Sigmoid colon (tissue), 7 donors: Measurements from ENCODE around the gene GLIS2. TPM values are rescaled to one million over a fixed set of nuclear protein-coding genes. Genes with fewer than 3 reads are reported as not detected.
A peak's percentile ranks its signal among the peaks of the same experiment; 100 is the strongest.

Experiments
- DNase-seq: peaks from one replicate; pipeline ENCODE4 v3.0.0-alpha.2; 2019
- H3K27ac ChIP-seq, 4 donors: fragments of 200-600 bp; sonication (generic); one replicate each; pipeline ENCODE4 v1.5.1; 2016 to 2019; ENCODE audit warnings: mild to moderate bottlenecking in 1 of 4
- H3K27me3 ChIP-seq, 3 donors: fragments of 200-600 bp; sonication (generic); one replicate each; pipeline ENCODE4 v1.5.1; 2019; ENCODE audit warnings: mild to moderate bottlenecking in 1 of 3
- H3K36me3 ChIP-seq, 4 donors: fragments of 200-600 bp; sonication (generic); one replicate each; pipeline ENCODE4 v1.5.1; 2016 to 2019
- H3K4me1 ChIP-seq, 4 donors: fragments of 200-600 bp; sonication (generic); one replicate each; pipeline ENCODE4 v1.5.1; 2017 to 2019
- H3K4me3 ChIP-seq, 4 donors: fragments of 200-600 bp; sonication (generic); one replicate each; pipeline ENCODE4 v1.5.1; 2017 to 2019; ENCODE audit warnings: mild to moderate bottlenecking in 2 of 4, moderate library complexity in 1 of 4
- H3K9me3 ChIP-seq, 4 donors: fragments of 200-600 bp in 3 of 4; sonication (generic) in 3 of 4; one replicate each; pipeline versions ENCODE4 v1.5.1 to v1.6.1; 2013 to 2019
- CTCF ChIP-seq, 4 experiments: fragments of 450-650 bp in 3 of 4; fragments of 200-600 bp in 1 of 4; IDR thresholded peaks; one replicate each; pipeline ENCODE4 v1.5.1; 2016 to 2019; ENCODE audit warnings: antibody characterized with exemption in 4 of 4, mild to moderate bottlenecking in 3 of 4, moderate library complexity in 2 of 4
- EP300 ChIP-seq, 4 donors: sonication (generic); formaldehyde crosslinking; IDR thresholded peaks; one replicate each; pipeline ENCODE4 v1.6.1; 2017; ENCODE audit warnings: antibody characterized with exemption in 4 of 4
- POLR2A ChIP-seq, 2 donors: fragments of 450-650 bp; IDR thresholded peaks; one replicate each; pipeline ENCODE4 v1.6.1; 2016; ENCODE audit warnings: antibody characterized with exemption in 2 of 2, mild to moderate bottlenecking in 2 of 2, moderate library complexity in 2 of 2
- POLR2AphosphoS5 ChIP-seq, 4 donors: sonication (generic); formaldehyde crosslinking; IDR thresholded peaks; one replicate each; pipeline ENCODE4 v1.6.1; 2017; ENCODE audit warnings: antibody characterized with exemption in 4 of 4
- WGBS, 2 donors: extraction: QIAGEN DNeasy Blood & Tissue Kit; methylation state at CpG; one replicate each; pipeline ENCODE4 v1.1.7; 2013; 5-methylcytosine and 5-hydroxymethylcytosine counted together
- intact Hi-C: fragments of 100-400 bp; cut with DNase I; formaldehyde crosslinking; loops from one replicate; pipeline ENCODE4 v1.15.1; 2023
- polyA plus RNA-seq, 3 donors: library from polyadenylated mRNA; stranded (reverse); fragments of 200-250 nt; gene quantifications; one replicate each; pipeline ENCODE4 v1.2.3, GENCODE V29; 2013
- total RNA-seq, 4 donors: library from RNA; depleted of rRNA; stranded (reverse); fragments of >200 nt; gene quantifications; one replicate each; pipeline ENCODE4 v1.1.0, GENCODE V29; 2016
- donor health status: healthy with polysubstance abuse.
- donor health status: Bipolar disorder and iron deficiency.
- donor health status: healthy.

GLIS2 gene
- total and polyA plus RNA-seq, 7 donors, result 0.69 to 11.9 (median 5.4) TPM

DNA sequence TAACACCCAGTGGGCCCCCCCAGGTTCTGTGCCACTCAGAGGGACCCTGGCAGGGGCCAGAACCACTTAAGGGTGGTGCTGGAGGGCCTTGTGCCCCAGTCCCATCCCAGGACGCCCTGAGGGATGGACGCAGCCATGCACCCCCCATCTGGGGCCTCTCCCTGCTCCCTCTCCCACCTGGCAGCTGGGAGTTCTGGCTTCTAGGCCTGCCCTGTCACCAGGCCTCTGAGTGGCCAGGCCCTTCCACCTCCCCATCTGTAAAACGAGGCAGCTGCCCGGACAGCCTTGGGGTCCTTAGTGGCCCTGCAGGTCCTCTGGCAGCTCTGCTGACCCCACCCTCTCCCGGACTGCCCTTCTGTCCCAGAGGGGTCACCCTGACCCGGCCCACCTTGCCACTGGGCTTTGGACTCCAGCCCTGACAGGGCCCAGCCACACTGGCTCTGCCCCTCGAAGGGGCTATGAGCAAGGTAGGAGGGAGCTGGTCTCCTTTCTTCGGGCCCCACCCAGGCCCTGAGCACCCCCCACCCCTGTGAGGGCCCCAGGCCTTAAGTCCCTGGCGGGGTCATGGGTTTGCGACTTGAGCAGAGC is 22.9 kb downstream of the GLIS2 start:
- DNase-seq, result peak; percentile 67
- Histone ChIP-seq H3K27me3 (no peaks in the 10 kb centered on the region), H3K27ac (no peak overlapping the region), H3K9me3 (no peaks in the 10 kb centered on the region), H3K4me1 (peaks cover 0 to 20% (median 15%) of the 10 kb centered on the region in 4 donors), H3K4me3 (no peak overlapping the region), H3K36me3 (peaks cover 0 to 62% (median 25%) of the 10 kb centered on the region in 4 donors)
- TF ChIP-seq CTCF (IDR thresholded peaks at IDR 0.05) (no peak), POLR2AphosphoS5 (IDR thresholded peaks at IDR 0.05) (no peak), EP300 (IDR thresholded peaks at IDR 0.05) (no peak), POLR2A (IDR thresholded peaks at IDR 0.05) (no peak)
- intact Hi-C loops, result no loop called here
- WGBS, 2 donors, result 87 to 92% methylated on average over 10 of the region's 10 CpGs

DNA sequence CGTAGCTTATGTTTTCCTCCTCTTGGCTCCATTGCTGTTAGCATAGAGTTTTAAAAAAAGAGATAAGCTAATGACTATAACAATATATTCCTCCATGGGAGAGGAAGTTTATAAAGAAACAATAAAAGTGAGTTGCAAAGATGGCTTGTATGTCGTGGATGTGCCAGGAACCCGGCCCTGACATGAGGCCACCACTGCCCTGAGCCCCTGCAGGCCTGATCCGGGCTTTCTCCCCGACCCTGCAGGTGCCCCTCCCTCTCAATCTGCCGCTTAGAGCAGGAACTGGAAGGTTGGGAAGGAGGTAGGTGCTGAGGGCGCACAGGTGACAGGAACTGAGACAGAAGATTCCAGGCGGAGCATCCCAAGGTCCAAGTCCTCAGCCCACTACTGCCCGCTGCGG is 23.6 kb downstream of the GLIS2 start:
- TF ChIP-seq EP300 (IDR thresholded peaks at IDR 0.05), result no peak
- TF ChIP-seq POLR2AphosphoS5 (IDR thresholded peaks at IDR 0.05), result no peak
- TF ChIP-seq CTCF (IDR thresholded peaks at IDR 0.05), result no peak
- TF ChIP-seq POLR2A (IDR thresholded peaks at IDR 0.05), result no peak

GRCh38 chr16:4339909-4340308 is 24.0 kb downstream of the GLIS2 start:
- DNase-seq, result peak; percentile 83
- peaks cover 0 to 54% (median 23%) of the 10 kb centered on the region in 4 donors for H3K36me3 ChIP-seq
- intact Hi-C loops, result no loop called here
- H3K4me3 ChIP-seq, result no peak overlapping the region
- no peaks in the 10 kb centered on the region for H3K27me3 ChIP-seq
- no peaks in the 10 kb centered on the region for H3K9me3 ChIP-seq
- peaks cover 0 to 22% (median 15%) of the 10 kb centered on the region in 4 donors for H3K4me1 ChIP-seq
- TF ChIP-seq CTCF (IDR thresholded peaks at IDR 0.05) (no peak), POLR2AphosphoS5 (IDR thresholded peaks at IDR 0.05) (no peak), EP300 (IDR thresholded peaks at IDR 0.05) (no peak), POLR2A (IDR thresholded peaks at IDR 0.05) (no peak)
- peak overlapping the region in 2 of 4 donors; percentile 4 to 20 for H3K27ac ChIP-seq
- WGBS, 2 donors, result 60 to 61% methylated on average over 14 of the region's 14 CpGs

More for the DNA sequence above, 23.6 kb downstream of the GLIS2 start:
- Histone ChIP-seq H3K4me3 (no peak overlapping the region), H3K9me3 (no peaks in the 10 kb centered on the region), H3K4me1 (peaks cover 0 to 21% (median 15%) of the 10 kb centered on the region in 4 donors), H3K27me3 (no peaks in the 10 kb centered on the region), H3K27ac (peak overlapping the region in 2 of 4 donors; percentile 4 to 20), H3K36me3 (peaks cover 0 to 58% (median 25%) of the 10 kb centered on the region in 4 donors)
- intact Hi-C loops, result no loop called here
- WGBS, 2 donors, result 73 to 77% methylated on average over 10 of the region's 10 CpGs
- no peak for DNase-seq

- Histone ChIP-seq H3K27ac (no peak overlapping the region), H3K4me1 (peaks cover 0 to 26% (median 15%) of the 10 kb centered on the region in 4 donors), H3K27me3 (no peaks in the 10 kb centered on the region), H3K4me3 (no peak overlapping the region), H3K9me3 (no peaks in the 10 kb centered on the region), H3K36me3 (peaks cover 0 to 48% (median 20%) of the 10 kb centered on the region in 4 donors)
- intact Hi-C loops, result no loop called here
- TF ChIP-seq POLR2AphosphoS5 (IDR thresholded peaks at IDR 0.05) (no peak), POLR2A (IDR thresholded peaks at IDR 0.05) (no peak), EP300 (IDR thresholded peaks at IDR 0.05) (no peak), CTCF (IDR thresholded peaks at IDR 0.05) (no peak)
- no peak for DNase-seq
- WGBS, 2 donors, result 90 to 91% methylated on average over 6 of the region's 6 CpGs
These were observed 24.6 kb downstream of the GLIS2 start for GRCh38 chr16:4340443-4340842.
